PFSK-1 (cell line): ENCODE results near the gene ASMTL.

Experiments used
- POLR2AphosphoS5 ChIP-seq: IDR thresholded peaks from 2 replicates; pipeline ENCODE4 v1.6.1; 2012; ENCODE audit warnings: low read depth, mild to moderate bottlenecking, control low read depth, low read length, moderate library complexity
- SIN3A ChIP-seq: IDR thresholded peaks from 2 replicates; pipeline ENCODE4 v1.6.1; 2012; ENCODE audit warnings: mild to moderate bottlenecking, low read length, moderate library complexity, borderline replicate concordance; ENCODE audit not compliant: insufficient read depth

GRCh38 chrX:1434871-1435240 is 17.9 kb downstream of the ASMTL start:
- TF ChIP-seq POLR2AphosphoS5 (no peak), SIN3A (no peak)
